Right hindlimb (tissue), 1 donor: ENCODE results near the gene TDG.
"Not testable (repeated sequence)": the region's sequence is repeated elsewhere in the genome, so short reads cannot be mapped to it uniquely, and the experiment has no call there.

Source experiments
- DNase-seq: peaks from one replicate; pipeline ENCODE4 v3.0.0-alpha.2; 2018

Gene TDG

DNA sequence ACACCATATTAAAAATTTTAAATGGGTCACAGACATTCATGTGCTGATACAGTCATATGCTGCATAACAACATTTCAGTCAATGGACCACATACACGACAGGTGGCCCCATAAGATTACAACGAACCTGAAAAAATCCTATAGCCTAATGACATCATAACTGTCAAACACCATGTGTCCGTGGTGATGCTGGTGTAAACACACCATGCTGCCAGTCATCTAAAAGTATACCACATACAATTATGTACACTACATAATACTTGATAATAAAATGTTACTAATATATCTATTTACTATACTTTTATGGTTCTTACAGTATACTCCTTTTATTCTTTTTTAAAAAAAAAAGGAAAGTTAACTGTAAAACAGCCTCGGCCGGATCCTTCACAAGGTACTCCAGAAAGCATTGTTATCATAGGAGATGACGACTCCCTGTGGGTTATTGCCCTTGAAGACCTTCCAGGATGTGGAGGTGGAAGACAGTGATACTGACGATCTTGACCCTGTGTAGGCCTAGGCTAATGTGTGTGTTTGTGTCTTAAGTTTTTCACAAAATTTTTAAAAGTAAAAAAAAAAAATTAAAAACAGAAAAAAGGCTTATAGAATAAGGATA lies 5.0 kb upstream of the TDG start:
- no peak for DNase-seq

DNA sequence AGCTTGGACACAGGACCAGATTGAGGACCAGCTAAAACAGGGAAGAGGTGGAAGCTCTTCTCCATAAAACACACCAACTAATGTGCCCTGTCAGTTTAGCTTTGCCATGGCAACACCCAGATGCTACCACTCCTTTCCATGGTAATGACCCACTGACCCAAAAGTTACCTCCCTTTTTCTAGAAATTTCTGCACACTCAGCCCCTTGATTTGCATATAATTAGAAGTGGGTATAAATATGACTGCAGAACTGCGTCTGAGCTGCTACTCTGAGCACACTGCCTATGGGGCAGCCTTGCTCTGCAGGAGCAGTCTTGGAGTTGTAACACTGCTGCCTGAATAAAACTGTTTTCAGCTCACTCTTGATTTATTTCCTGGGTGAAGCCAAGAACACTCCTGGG lies 3.2 kb upstream of the TDG start:
- no peak for DNase-seq

DNA sequence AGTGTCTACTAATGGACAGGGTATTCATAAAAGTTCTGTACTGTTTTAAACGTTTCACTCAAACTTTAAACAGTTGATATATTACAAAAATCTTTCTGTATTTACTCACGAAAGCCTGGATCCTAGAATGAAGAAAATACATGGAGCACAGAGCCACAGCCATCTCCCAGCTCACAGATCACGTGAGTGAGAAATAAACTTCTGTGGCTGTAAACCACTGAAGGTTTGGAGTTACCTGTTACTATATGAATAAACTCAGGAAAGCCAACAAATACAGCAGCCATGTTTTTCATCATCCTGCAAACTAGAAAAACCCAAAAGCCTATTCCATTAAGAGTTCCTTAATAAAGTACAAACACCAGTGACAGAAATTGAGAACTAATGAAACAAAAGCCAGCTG lies 867 bp upstream of the TDG start:
- no peak for DNase-seq

DNA sequence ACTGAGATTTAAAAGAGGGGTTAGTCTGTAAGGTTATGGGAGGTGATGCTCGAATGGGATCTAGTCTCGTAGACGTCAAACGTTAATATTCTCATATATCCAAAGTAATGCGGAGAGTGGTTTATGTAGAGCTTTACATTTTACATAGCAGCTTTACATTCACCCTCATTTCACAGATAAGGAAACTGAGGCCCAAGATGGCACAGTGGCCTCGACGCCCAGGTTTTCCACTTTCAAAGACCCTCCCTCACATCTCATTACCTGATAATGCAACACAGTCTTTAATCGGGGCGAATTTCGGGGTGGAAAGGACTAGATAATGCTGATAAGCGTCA lies 450 bp upstream of the TDG start:
- DNase-seq, result no peak

DNA sequence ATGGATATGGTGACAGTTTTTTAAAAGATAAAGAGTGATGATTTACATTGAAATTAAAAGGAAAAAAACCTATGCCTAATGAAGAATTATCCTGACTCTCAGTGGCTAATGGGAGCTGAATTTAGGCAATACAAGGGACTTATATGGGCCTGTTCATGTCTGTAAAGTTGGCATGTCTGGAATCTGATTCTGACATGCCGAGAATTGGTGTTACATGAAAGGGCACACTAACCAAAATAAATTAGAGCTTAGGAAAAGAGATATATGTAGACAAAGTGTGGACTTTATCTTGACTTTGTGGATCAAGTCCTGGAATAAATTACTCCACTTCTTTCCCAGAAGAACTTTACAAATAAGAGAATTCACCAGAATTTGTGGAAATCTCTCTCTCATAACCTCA lies 1.1 kb downstream of the TDG start:
- DNase-seq, result no peak

DNA sequence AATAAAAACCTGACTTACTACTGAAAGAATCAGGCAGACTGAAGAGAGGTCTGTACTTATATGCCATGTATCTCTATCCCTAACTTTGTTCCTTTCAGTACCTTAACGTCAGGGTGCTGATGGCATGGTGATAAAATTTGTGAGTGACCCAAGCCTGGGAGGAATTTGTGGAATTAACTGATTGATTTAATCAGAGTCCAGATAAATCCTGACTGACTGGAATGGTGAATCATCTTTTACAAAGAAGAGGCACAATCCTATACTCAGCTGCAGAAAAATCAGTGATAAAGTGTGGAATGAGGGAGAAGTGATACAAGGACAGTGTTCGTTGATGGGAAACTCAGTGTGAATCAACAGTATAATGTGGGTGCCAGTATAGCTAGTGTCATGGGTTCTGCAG lies 3.7 kb downstream of the TDG start:
- no peak for DNase-seq

DNA sequence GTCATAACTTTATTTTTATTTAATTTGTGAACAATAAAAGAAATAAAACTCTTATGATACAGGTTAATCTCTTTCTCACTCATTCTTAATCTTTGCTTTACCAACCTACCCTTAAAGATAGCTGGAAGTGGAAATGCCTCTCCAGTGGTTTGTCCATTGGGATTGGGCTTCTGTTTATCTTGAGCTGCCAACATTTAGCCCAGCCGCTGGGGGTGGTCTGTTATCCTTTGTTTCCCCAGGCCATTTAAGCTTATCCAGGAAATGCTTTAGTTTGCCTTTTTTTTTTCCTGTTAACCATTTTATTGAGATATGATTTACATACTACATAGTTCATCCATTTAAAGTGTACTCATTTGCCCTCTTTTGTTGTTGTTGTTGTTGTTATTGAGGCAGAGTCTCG lies 8.2 kb downstream of the TDG start:
- DNase-seq, result no peak

DNA sequence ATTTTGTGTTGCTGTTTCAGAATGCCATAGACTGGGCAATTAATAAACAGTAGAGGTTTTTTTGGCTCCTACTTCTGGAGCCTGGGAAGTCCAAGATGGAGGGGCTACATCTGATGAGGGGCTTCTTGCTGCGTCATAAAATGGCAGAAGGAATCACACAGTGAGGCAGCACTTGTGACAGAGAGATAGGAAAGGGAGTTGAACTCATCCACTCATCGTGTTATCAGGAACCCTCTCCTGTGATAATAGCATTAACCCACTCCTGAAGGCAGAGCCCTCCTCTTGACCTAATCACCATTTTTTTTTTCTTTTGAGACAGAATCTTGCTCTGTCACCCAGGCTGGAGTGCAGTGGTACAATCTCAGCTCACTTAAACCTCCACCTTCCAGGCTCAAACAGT lies 9.7 kb downstream of the TDG start:
- no peak for DNase-seq

DNA sequence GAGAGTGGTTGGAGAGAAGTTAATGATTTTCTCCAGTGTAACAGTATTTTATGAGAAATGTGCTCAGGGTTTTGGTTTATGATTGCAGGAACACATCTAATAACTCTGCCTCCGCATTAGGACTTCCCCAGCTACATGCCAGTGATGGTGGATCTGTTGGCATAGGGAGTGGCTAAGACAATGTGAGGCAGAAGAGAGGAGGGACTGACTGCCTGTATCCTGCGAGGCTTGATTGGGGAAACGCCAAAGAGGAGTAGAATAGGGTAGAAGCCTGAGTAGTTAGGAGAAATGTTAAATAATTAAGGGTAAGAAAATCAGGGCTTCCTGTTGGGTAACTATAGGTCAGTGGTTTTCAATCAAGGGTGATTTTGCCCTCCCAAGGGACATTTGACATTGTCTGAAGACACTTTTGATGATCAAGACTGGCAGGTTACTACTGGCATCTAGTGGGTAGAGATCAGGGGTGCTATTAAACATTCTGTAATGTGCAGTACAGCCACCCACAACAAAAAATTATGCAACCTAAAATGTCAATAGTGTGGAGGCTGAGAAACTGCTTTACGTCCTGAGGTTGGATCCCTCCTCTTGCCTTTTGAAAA lies 12.8 kb downstream of the TDG start:
- no peak for DNase-seq

DNA sequence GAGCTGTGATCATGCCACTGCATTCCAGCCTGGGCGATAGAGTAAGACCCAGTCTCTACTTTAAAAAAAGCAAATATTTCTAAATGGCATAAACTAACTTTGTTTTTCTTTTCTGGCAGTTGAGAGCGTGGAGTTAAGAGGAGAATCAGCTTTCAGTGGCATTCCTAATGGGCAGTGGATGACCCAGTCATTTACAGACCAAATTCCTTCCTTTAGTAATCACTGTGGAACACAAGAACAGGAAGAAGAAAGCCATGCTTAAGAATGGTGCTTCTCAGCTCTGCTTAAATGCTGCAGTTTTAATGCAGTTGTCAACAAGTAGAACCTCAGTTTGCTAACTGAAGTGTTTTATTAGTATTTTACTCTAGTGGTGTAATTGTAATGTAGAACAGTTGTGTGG lies 21.2 kb downstream of the TDG start:
- DNase-seq, result no peak

DNA sequence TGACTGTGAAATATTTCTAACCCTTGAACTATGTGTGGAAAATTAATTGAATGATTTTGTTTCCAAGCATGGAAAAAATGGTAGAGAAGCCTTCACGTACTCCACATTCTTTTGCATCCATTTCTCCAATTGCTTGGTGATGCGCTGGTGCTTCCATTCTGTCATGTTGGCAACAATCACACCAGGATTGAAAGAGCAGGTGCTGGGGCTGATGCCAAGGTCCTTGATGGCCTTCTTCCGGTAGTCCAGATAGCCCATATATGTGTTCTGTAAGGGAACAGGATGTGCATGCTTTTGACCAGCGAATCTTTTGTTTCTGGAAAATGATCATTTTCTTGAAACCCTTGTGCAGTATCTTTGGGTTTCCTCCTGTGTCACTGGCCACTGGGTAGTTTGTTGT lies 28.6 kb downstream of the TDG start:
- DNase-seq, result peak; percentile 75

DNA sequence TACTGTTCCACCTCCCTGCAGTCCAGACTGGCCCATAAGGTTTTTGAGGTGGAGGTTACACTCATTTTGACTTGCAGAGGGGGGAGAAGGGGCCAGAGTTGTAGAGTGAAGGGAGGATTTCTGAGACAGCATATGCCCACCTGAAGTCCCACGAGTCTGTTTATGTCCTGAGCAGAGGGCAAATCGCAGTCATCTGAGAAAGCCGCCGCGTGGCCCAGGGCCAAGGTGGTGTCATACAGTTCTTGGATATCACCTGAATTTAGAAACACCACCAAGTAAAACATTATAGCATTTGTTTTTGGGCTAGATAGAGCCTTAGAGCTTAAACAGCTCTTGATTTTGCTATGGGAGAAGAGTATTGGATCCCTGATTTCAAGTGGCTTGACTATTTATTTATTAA lies 30.9 kb downstream of the TDG start:
- no peak for DNase-seq

DNA sequence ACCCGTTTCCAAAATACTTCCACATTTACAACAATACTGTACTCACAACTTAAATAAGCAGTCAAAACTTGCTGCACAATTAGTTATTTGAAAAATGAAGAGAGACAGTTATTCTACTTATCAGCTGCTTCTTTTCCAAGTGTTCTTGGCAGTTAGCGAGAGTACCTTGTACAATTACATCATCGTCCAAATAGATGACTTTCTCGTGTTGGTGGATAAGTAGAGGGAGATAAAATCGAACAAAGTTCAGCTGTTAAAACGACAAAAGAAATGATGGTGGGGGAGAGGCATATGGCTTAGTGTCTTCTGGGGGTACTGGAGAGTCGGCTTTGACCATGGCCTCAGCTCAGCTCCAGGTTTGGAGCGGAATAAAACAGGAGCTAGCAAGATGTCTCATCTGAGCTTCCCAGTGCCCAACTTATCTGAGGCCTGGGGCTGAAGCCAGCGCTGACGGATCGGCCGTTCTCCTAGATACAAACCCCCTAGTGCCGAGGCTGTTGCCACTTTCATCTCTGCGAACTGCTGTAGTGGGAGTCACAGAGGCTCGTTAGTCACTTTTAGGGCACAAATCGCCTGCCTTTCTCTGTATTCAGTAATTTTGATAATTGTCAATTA lies 31.7 kb downstream of the TDG start:
- no peak for DNase-seq

DNA sequence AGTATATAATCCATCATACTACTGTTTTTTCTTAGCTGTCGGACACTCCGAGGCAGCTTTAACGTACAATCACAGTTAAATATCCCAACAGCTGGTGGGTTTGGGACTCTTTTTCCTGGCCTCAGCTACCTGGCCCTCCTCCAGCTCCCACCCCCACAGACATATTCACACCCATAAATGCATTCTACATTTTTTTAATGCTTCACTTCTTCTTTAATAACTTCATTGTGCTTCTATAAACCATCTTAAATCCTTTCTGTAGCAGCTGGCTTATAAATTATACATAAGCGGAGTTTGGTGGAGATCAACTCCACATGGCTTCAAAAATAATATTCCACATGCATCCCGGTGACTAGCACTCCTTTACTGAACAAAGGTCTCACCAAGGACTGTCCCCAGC lies 33.3 kb downstream of the TDG start:
- DNase-seq, result peak; percentile 79

DNA sequence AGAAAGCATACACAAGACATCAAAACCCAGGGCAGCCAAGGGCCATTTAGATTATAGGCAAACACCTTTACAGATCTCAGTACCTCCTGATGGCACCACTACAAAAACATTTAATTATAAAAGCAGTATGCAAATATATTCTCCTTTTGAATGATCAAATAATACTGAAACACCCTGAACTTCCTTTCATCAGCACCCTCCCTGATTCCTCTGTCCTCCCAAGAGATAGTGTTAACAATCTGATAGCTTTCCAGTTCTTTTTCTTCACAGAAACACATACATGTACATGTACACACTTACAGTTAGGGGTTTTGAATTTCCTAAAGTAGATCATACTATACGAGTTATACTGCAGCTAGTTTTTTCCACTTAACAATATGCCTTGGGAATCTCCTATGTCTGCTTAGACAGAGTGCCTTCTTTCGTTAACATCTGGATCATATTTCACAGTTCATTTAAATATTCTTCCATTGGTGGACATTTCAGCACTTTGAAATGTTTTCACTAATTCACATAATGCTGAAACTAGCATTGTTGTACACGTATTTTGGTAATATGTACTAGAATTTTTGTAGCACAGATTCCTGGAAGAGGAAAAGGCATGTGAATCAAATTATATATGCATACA lies 35.2 kb downstream of the TDG start:
- no peak for DNase-seq

DNA sequence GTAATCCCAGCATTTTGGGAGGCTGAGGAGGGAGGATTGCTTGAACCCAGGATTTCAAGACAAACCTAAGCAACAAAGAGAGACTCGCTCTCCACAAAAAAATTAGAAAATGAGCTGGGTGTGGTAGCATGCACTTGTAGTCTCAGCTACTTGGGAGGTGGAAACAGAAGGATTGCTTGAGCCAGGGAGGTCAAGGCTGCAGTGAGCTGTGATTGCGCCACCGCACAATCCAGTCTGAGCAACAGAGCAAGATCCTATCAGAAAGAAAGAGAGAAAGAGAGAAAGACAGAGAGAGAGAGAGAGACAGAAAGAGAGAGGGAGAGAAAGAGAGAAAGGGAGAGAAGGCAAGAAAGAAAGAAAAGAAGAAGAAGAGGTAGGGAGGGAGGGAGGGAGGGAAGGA lies 37.0 kb downstream of the TDG start:
- DNase-seq, result no peak

DNA sequence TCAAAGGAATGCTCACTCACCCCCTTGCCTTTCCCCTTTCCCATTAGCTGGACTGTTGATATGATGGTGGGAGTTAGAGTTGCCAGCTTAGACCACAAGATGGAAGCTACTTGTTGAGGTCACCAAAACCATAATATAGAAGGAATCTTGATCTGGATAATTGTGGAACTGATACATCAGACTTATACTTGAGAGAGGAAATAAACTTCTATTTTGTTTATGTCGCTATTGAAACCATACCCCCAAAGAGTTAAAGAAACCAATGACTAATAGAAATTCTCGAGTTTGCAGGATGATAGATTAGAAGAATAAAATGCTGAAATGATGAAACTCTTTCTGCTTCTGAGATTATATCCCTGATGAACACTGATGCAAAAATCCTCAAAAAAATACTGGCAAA lies 37.9 kb downstream of the TDG start:
- DNase-seq, result no peak

DNA sequence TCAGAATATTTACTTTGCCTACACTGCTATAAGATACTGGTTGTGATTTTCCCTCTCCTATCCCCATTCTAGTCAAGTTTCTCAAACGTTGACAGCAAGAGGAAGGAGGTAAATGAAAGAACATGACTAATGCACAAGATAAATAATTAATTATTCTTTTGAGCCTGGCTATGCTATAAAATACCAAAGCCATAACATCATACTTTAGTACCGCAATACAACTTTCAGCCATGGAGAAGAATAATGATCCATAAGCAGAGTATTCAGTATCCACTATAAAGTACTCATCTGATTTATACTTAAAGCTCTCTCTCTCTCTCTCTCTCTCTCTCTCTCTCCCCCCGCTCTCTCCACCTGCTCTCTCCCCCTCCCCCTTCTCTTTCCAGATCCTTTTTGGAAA lies 41.3 kb downstream of the TDG start:
- no peak for DNase-seq

DNA sequence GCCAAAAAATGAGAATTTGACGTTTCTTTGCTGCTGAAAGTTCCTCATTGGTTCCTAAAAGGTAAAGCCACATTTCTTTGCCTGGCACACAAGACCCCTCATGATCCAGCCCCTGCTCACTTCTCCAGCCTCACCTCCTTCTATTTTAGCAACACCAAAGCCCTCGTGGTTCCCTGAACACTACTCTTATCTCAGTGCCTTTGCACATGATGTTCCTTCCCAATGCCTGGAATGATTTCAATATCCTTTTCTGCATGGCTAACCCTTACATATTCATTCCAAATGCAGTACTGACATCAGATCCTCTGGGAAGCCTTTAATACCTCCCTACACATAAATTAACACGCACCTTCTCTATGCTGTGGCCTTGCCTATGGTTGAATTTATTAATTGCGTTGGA lies 44.4 kb downstream of the TDG start:
- DNase-seq, result no peak

DNA sequence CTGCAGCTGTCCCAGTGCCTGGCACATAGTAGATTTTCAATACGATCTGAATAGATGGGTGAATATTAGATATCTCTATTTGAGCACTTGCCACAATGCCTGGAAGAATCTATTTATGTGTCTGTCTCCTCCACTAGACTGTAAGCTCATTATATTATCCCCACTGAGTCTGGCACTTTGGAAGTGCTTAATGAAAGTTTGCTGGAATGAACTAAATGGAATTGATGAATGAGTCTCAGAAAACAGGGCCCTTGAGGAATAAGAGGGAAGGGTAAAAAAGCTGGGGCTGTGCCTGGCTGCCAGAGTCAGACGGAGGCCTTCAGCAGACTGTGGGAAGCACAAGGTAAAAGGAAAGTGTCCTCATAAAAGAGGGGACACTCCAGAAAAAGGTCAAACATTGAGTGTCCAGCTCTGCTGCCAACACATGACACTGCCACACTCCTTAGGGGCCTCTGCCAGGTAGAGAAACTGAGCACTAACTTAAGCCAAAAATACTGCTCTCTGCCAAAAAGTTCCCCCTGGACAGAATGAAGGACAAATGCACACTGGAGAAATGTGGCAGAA lies 45.0 kb downstream of the TDG start:
- DNase-seq, result no peak

DNA sequence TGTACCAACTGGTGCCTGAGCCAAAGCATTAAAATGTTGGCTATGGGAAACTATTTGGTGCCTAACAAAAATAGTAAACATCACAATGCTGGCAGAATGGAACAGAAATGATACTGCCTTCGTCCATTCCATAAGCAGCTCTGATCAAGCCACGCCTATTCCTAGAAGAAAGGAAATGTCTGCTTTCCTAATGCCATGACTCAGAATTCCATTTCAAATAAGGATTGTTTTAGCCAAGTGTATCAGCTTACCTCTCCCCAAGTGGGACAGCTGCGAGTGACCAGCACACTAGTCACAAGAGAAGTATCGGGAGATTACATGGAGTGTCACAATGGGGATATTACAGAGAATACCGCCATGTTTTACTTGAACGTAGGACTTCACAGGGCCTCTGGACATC lies 45.6 kb downstream of the TDG start:
- no peak for DNase-seq

DNA sequence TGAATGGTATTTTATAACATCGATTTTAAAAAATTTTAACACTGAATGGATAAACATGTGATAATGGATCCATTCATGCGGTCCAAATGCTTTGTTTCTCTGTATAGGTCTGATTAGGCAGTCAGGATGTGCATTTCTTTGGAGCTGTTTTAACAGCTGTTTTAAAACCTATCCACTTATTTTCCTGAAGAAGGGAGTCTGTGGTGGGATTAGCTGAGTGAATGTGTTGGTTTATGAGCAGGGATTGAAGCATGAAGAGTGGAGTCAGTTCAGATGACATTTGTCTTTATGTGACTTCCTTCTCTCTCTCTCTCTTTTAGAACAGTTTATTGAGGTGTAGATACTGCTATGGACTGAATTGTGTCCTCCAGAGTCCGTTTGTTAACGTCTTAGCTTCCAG lies 46.7 kb downstream of the TDG start:
- DNase-seq, result no peak

DNA sequence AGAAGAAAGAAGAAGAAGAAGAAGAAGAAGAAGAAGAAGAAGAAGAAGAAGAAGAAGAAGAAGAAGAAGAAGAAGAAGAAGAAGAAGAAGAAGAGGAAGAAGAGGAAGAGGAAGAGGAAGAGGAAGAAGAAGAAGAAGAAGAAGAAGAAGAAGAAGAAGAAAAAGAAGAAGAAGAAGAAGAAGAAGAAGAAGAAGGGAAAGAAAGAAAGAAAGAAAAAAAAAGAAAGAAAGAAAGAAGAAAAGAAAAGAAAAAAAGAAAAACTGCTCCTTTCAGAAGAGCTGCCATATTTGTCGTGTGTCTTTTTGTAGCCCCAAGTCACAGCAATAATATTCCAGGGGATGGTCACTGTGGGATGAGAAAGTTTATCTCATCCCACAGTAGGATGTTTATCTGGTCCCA lies 56.2 kb downstream of the TDG start:
- not testable (repeated sequence) for DNase-seq

DNA sequence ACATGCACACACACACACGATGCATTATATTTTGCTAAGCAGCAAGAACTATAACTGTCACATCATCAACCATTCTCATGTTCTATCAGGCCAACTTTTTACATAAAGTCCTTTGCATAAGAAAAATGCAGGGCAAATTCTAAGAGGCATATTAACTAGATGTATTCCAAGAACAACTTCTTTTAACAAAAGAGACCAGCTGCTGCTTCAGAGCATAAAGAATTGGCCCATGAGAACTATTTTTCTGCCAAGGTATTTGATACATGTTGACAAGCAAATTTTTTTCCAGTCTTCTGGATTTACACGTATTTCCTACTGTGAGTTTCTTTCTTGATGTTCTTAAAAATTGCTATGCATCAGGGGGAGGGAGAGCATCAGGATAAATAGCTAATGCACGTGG lies 57.1 kb downstream of the TDG start:
- no peak for DNase-seq
